ENCODE measurements around the gene DUOXA1.

DNA sequence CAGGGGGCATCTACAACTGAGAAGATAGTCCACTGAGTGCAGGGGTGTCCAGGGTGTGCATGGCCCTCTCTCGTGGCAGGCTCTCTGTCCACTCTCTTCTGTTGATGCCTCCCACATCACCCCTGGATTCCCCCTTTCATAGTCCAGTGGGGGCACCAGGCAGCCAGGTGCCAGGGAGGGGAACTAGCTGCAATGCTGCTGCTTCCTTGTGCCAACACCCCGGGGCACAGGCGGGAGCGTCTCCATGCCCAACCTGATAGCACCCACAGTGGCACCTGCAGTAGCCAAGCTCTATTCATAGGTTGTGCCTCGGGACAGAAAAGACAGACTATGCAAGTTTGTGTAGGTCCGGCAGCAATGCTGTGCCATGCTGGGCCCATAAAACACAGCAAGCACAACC lies 27.5 kb downstream of the DUOXA1 start:
- TF ChIP-seq EZH2 (IDR thresholded peaks at IDR 0.05) (no peak), POLR2AphosphoS5 (IDR thresholded peaks at IDR 0.05; ENCODE audit: borderline replicate concordance, low read depth, low read length) (no peak)
